ENCODE measurements around the gene LAMB4.

The LAMB4 gene

GRCh38 chr7:108101759-108102158, 28.4 kb downstream of the LAMB4 start:
- no peak overlapping the region for H3K4me3 ChIP-seq (ENCODE audit: low read depth, low read length)
- no peak for TF ChIP-seq CTCF (IDR thresholded peaks at IDR 0.05; ENCODE audit: control insufficient read depth, extremely low read depth, insufficient read depth)
- no peak for DNase-seq (ENCODE audit: low read depth)

GRCh38 chr7:108099713-108100112, 30.4 kb downstream of the LAMB4 start:
- DNase-seq (ENCODE audit: low read depth) = no peak
- TF ChIP-seq CTCF (IDR thresholded peaks at IDR 0.05; ENCODE audit: control insufficient read depth, extremely low read depth, insufficient read depth) = no peak
- H3K4me3 ChIP-seq (ENCODE audit: low read depth, low read length) = no peak overlapping the region

GRCh38 chr7:108097703-108098102, 32.5 kb downstream of the LAMB4 start:
- TF ChIP-seq CTCF (IDR thresholded peaks at IDR 0.05; ENCODE audit: control insufficient read depth, extremely low read depth, insufficient read depth) = 0 out of 2 replicates have a peak, but pooled peaks have one; percentile 4
- no peak for DNase-seq (ENCODE audit: low read depth)
- no peak overlapping the region for H3K4me3 ChIP-seq (ENCODE audit: low read depth, low read length)

GRCh38 chr7:108096996-108097395, 33.2 kb downstream of the LAMB4 start:
- DNase-seq (ENCODE audit: low read depth) = no peak
- no peak for TF ChIP-seq CTCF (IDR thresholded peaks at IDR 0.05; ENCODE audit: control insufficient read depth, extremely low read depth, insufficient read depth)
- no peak overlapping the region for H3K4me3 ChIP-seq (ENCODE audit: low read depth, low read length)

- TF ChIP-seq CTCF (IDR thresholded peaks at IDR 0.05; ENCODE audit: control insufficient read depth, extremely low read depth, insufficient read depth) = no peak
- peak; percentile 85 for DNase-seq (ENCODE audit: low read depth)
- H3K4me3 ChIP-seq (ENCODE audit: low read depth, low read length) = peak overlapping the region; percentile 23
Observed at GRCh38 chr7:108094933-108095710, 35.0 kb downstream of the LAMB4 start.

GRCh38 chr7:108094346-108094745, 35.8 kb downstream of the LAMB4 start:
- DNase-seq (ENCODE audit: low read depth) = no peak
- no peak overlapping the region for H3K4me3 ChIP-seq (ENCODE audit: low read depth, low read length)
- TF ChIP-seq CTCF (IDR thresholded peaks at IDR 0.05; ENCODE audit: control insufficient read depth, extremely low read depth, insufficient read depth) = no peak

- no peak overlapping the region for H3K4me3 ChIP-seq (ENCODE audit: low read depth, low read length)
- no peak for TF ChIP-seq CTCF (IDR thresholded peaks at IDR 0.05; ENCODE audit: control insufficient read depth, extremely low read depth, insufficient read depth)
- DNase-seq (ENCODE audit: low read depth) = no peak
Observed at GRCh38 chr7:108093851-108094331, 36.3 kb downstream of the LAMB4 start.
